NCI-H524 (cell line): ENCODE data around the gene MON1B.

Experiments used
- DNase-seq, 2 experiments: peaks; one replicate each; lab custom pipeline; 2025; lab: John Stamatoyannopoulos, UW

The MON1B gene

GRCh38 chr16:77246150-77246549 is 55.2 kb downstream of the MON1B start:
- DNase-seq, result no peak

- no peak for DNase-seq
These were observed 59.4 kb downstream of the MON1B start for GRCh38 chr16:77250400-77250799.
